HG02840 (cell line): ENCODE results near the gene MAPKAPK2.
A peak's percentile ranks its signal among the peaks of the same experiment; 100 is the strongest.
"Not testable (repeated sequence)": the region's sequence is repeated elsewhere in the genome, so short reads cannot be mapped to it uniquely, and the experiment has no call there.

Source experiments
- ATAC-seq: cut with Tn5 transposase; IDR thresholded peaks from one replicate; pipeline ENCODE4 v1.9.1; 2021; ENCODE audit warnings: mild to moderate bottlenecking, moderate library complexity, moderate number of reproducible peaks; ENCODE audit not compliant: unreplicated experiment, low FRiP score

MAPKAPK2 gene

GRCh38 chr1:206768472-206769303 lies 84.0 kb downstream of the MAPKAPK2 start:
- peak; percentile 1 for ATAC-seq

DNA sequence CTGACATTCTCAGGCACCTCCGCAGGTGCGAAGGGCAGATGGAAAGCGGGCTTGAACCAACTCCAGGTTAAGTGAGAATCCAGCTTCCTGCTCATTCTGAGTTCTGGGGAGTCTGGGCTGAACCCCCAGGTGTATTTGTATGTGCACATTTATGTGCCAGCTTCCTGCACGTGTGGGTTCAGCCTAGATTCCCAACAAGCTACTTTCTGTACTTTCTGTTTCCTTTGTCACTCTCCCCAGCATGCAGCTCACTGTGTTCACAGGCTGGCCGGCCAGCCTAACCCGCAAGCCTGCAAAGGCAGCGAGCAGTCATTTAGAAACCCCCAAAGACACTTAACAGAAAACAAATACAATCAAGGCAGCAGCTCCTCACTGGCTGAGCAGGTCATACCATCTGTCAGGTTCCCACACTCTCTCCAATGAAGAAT lies 84.6 kb downstream of the MAPKAPK2 start:
- peak; percentile 52 for ATAC-seq

GRCh38 chr1:206770531-206771337 lies 86.0 kb downstream of the MAPKAPK2 start, which contains the start of gene IL19:
TSS of gene IL19 (plus strand) at chr1:206770773. CDS start at chr1:206836663, 65,890 bp downstream.
- no peak for ATAC-seq

DNA sequence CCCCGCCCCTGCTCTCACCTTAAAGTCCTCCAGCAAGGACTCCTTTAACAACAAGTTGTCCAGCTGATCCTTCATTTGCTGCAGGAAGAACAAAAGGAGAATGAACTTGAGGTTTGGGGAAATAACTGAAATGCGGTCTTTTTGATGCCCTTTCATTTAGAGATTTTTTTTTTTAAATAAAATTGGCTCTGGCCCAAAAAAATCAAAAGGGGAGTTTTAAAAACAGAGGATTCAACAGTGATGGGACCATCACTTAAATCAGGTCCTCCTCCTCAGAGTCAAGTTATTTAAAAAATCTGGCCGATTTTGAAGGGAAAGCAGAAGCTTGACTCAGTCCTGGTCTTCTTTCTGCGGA lies 86.6 kb downstream of the MAPKAPK2 start:
- no peak for ATAC-seq

DNA sequence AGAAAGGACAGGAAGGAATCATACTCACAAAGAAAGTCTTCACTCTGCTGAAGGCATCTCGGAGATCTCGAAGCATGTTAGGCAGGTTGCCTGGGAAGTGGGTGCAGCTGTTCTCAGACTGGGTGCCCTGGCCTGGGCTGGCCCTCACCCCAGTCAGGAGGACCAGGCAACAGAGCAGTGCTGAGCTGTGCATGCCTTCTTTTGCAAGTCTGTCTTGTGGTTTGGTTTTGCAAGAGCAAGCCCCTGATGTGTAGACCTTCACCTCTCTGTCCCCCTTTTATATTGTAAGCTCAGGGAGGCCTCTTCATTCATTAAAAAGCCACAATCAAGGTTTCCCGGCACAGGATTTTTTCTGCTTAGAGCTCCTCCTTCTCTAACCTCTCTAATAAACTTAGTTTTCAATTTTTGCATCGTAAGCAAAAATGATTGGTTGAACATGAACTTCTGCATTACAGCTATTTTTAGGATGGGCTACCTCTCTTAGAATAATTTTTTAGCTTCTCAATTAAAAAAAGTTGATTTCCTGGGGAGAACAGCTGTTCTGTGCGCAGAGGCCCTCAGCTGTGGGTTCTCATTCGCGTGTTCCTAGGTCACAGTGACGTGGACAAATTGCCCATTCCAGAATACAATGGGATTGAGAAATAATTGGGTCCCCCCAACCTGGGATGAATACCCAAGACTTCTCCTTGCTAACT lies 87.7 kb downstream of the MAPKAPK2 start, which contains the start of gene IL10:
Gene IL10, minus strand, starts transcription at position 252 of the 695 bp plus-strand sequence. Its CDS starts 59 bp downstream, at position 193.
- ATAC-seq: no peak

DNA sequence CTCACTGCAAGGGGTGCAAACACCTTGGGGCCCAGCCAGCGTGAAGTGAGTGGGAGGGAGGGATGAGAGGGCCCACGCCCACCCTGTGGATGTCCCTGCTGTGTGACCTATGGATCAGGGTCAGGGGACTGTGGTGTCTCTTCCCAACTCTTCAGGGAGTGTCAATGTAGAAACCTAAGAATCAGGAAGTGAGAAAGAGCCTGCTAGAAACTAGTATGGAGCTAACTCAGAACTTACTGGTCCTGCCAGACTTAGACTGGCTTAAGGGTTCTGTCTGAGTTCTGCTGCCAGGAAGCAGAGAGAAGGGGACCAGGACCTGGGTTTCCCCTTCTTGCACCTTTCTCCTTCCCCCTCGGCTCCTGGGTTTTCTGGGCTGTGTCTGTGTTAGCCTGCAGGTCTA lies 89.4 kb downstream of the MAPKAPK2 start:
- ATAC-seq: no peak

DNA sequence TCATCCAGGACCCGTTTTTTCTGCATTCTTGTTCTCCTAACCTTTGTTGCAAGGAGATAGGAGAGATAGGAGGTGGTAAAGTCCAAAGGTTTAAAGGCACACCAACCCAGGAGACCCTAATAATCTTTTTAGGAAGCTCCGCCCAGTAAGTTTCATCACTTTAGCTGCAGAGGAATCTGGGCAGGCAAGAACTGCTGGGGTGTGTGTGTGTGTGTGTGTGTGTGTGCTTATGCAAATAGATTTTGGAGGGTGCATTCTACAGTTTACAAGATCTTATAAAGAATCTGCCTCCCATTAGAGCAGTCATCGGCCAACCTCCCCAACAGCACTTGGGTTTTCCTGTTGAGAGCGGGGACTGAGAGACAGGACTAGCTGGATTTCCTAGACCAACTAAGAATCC lies 91.5 kb downstream of the MAPKAPK2 start:
- ATAC-seq: no peak

GRCh38 chr1:206778031-206778430 lies 93.3 kb downstream of the MAPKAPK2 start:
- ATAC-seq: no peak

DNA sequence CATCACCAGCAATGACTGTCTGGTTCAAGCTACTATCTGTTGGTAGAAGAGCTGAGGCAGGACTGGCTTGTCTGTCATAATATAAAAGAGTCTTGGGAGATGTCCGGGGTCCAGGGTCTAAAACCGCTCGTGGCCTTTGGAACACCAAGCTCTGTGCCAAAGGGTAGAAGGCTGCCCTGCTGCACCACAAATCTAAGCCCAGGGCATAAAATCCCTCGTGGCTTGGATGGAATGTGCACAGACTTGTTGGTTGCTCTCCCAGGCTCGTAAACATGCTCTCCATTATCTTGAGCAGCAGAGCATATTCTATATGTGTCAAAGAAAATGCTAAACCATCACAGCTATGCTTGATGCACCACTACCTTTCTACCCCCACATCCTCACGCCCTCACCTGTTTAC lies 94.2 kb downstream of the MAPKAPK2 start:
- not testable (repeated sequence) for ATAC-seq

GRCh38 chr1:206779638-206780037 lies 94.9 kb downstream of the MAPKAPK2 start:
- ATAC-seq: no peak

DNA sequence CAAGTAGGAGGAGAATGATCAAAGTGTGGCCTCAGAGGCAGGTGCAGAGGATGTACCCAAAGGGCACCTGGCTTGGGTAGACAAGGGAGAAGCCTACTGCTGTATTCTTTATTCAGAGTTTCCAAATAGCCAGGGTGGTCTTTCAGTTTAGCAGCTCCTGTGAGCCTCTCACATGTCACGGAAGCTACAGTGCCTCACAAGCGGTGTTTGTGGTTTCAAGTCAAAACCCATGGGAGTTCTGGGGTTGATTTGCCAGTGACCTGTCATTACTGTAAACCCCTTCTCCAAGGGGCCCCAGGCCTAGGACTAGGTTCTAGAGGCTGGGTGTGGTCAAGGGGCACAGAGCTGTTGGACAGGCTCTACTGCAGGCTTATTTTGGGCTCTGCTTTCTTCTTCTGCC lies 97.7 kb downstream of the MAPKAPK2 start:
- ATAC-seq: no peak

GRCh38 chr1:206783506-206783905 lies 98.8 kb downstream of the MAPKAPK2 start:
- ATAC-seq: no peak
